Endothelial cell of umbilical vein (primary cell): ENCODE data around the gene CRISPLD2. TPM values are rescaled to one million over a fixed set of nuclear protein-coding genes. Genes with fewer than 3 reads are reported as not detected.

Source experiments
- BruUV-seq: library from RNA; stranded (reverse); fragments of 400-500 nt; replicated peaks from 2 replicates; lab custom pipeline; 2021; lab: Mats Ljungman, UMichigan
- CTCF ChIA-PET: fragments of 300-600, 350-600 bp; sonication (Branson Sonifier 250); formaldehyde crosslinking; loops from one replicate; lab custom pipeline; 2021; ENCODE audit warnings: antibody characterized with exemption, inconsistent platforms; lab: Charles Lee
- POLR2A ChIA-PET: fragments of 300-600, 350-600 bp; sonication (Branson Sonifier 250); formaldehyde crosslinking; loops from one replicate; lab custom pipeline; 2021; ENCODE audit warnings: antibody characterized with exemption, inconsistent platforms; lab: Charles Lee
- DNase-seq: peaks from one replicate; pipeline ENCODE4 v3.0.0-alpha.2; 2011; ENCODE audit warnings: low read depth, low spot score
- FAIRE-seq: peaks from 2 replicates; lab custom pipeline; 2011; peaks lifted over from hg19 to GRCh38; lab: Jason Lieb, UNC
- H2AFZ ChIP-seq: 2 replicates; pipeline ENCODE4 v1.6.0; 2012; ENCODE audit warnings: low read depth, low read length, control low read depth, inconsistent platforms
- H3K27ac ChIP-seq: 2 replicates; pipeline ENCODE4 v1.5.1; 2011; ENCODE audit warnings: low read depth, mild to moderate bottlenecking, control low read depth, low read length, moderate library complexity; ENCODE audit not compliant: insufficient read depth
- H3K27me3 ChIP-seq, 2 experiments: 2 replicates each; pipeline versions ENCODE4 v1.6.0 to v1.6.1; 2011; ENCODE audit warnings: low read length in 2 of 2, mixed read lengths in 1 of 2; ENCODE audit not compliant: control insufficient read depth in 2 of 2, insufficient read depth in 2 of 2
- H3K36me3 ChIP-seq, 2 experiments: 2 replicates in 1 of 2; 3 replicates in 1 of 2; pipeline ENCODE4 v1.5.1; 2011; ENCODE audit warnings: low read length in 2 of 2, mild to moderate bottlenecking in 1 of 2, moderate library complexity in 1 of 2; ENCODE audit not compliant: control insufficient read depth in 2 of 2, insufficient read depth in 2 of 2; ENCODE audit errors: extremely low read depth in 1 of 2
- H3K4me1 ChIP-seq: 3 replicates; pipeline ENCODE4 v1.5.1; 2011; ENCODE audit warnings: mild to moderate bottlenecking, low read length; ENCODE audit not compliant: control insufficient read depth, insufficient read depth; ENCODE audit errors: extremely low read depth
- H3K4me2 ChIP-seq: 2 replicates; pipeline ENCODE4 v1.6.1; 2011; ENCODE audit warnings: low read length, control low read depth, mixed read lengths; ENCODE audit not compliant: insufficient read depth
- H3K4me3 ChIP-seq, 3 experiments: fragments of 200-600 bp in 1 of 3; sonication (generic), shearing (Covaris generic) in 1 of 3; replicated peaks in 1 of 3; 2 replicates each; pipeline ENCODE4 v1.5.1; 2011 to 2016; ENCODE audit warnings: control low read depth in 3 of 3, low read length in 3 of 3, mild to moderate bottlenecking in 2 of 3, inconsistent platforms in 1 of 3, low read depth in 1 of 3, moderate library complexity in 1 of 3; ENCODE audit not compliant: insufficient read depth in 1 of 3
- H3K79me2 ChIP-seq: 2 replicates; pipeline ENCODE4 v1.6.0; 2012; ENCODE audit warnings: low read length, inconsistent platforms; ENCODE audit not compliant: control insufficient read depth, insufficient read depth
- H3K9ac ChIP-seq: replicated peaks from 2 replicates; pipeline ENCODE3; 2011; ENCODE audit warnings: low read length, control low read depth; ENCODE audit not compliant: insufficient read depth; ENCODE audit errors: extremely low read depth
- H3K9me1 ChIP-seq: replicated peaks from 3 replicates; pipeline ENCODE4 v1.6.0; 2011; ENCODE audit warnings: mild to moderate bottlenecking, low read length; ENCODE audit not compliant: control insufficient read depth, insufficient read depth; ENCODE audit errors: extremely low read depth
- H3K9me3 ChIP-seq: replicated peaks from 2 replicates; pipeline ENCODE4 v1.5.1; 2012; ENCODE audit warnings: low read length, inconsistent platforms; ENCODE audit not compliant: control insufficient read depth, insufficient read depth
- H4K20me1 ChIP-seq: replicated peaks from 2 replicates; pipeline ENCODE3; 2011; ENCODE audit warnings: mild to moderate bottlenecking, low read length; ENCODE audit not compliant: control insufficient read depth, insufficient read depth; ENCODE audit errors: extremely low read depth
- EZH2 ChIP-seq: IDR thresholded peaks from 2 replicates; pipeline ENCODE4 v1.6.1; 2012; ENCODE audit warnings: borderline replicate concordance, low read depth, mild to moderate bottlenecking, moderate library complexity, low read length, inconsistent platforms; ENCODE audit not compliant: severe bottlenecking
- FOS ChIP-seq: IDR thresholded peaks from 2 replicates; pipeline ENCODE4 v1.6.1; 2011; ENCODE audit warnings: mild to moderate bottlenecking, low read length, moderate library complexity, borderline replicate concordance; ENCODE audit not compliant: insufficient read depth
- GATA2 ChIP-seq: IDR thresholded peaks from 2 replicates; pipeline ENCODE4 v1.7.0; 2011; ENCODE audit warnings: low read depth, mild to moderate bottlenecking, moderate library complexity, mixed read lengths, low read length; ENCODE audit not compliant: insufficient read length, insufficient read depth
- JUN ChIP-seq: IDR thresholded peaks from 2 replicates; pipeline ENCODE4 v1.6.1; 2011; ENCODE audit warnings: borderline replicate concordance, low read depth; ENCODE audit not compliant: insufficient read length, insufficient read depth
- MAX ChIP-seq: IDR thresholded peaks from 2 replicates; pipeline ENCODE4 v1.6.1; 2011; ENCODE audit not compliant: insufficient read depth, insufficient read length
- MYC ChIP-seq: IDR thresholded peaks from one replicate; pipeline ENCODE4 v1.6.1; 2011; ENCODE audit warnings: mild to moderate bottlenecking, low read depth, low read length
- POLR2A ChIP-seq: IDR thresholded peaks from 2 replicates; pipeline ENCODE4 v1.6.1; 2012; ENCODE audit warnings: low read depth, mild to moderate bottlenecking, control low read depth, low read length
- POLR2AphosphoS5 ChIP-seq: IDR thresholded peaks from 2 replicates; pipeline ENCODE4 v1.6.1; 2012; ENCODE audit warnings: low read depth, mild to moderate bottlenecking, control low read depth, low read length, moderate library complexity; ENCODE audit not compliant: insufficient read depth
- dilution Hi-C: fragments of 300-500 bp; cut with MboI; formaldehyde crosslinking; loops from one replicate; pipeline ENCODE4 v1.15.0; 2019; ENCODE audit warnings: low sequenced_read_pairs; ENCODE audit not compliant: extremely low pct_ligation_motif_present
- intact Hi-C: fragments of 100-400 bp; cut with micrococcal nuclease; formaldehyde crosslinking; loops from one replicate; pipeline ENCODE4 v1.10.0; 2022
- polyA plus RNA-seq, 4 experiments: library from polyadenylated mRNA; depleted of rRNA in 3 of 4; stranded (reverse) in 3 of 4; unstranded in 1 of 4; fragments of >200 nt; gene quantifications; 2 replicates each; pipeline versions ENCODE4 v1.2.1 to v1.2.3, GENCODE V29; 2011 to 2012; ENCODE audit warnings: missing spikeins in 1 of 4
- total RNA-seq: library from RNA; stranded (reverse); gene quantifications from 2 replicates; pipeline ENCODE4 v1.2.3, GENCODE V29; 2021
- TF ChIP-seq, protein P1 (sequence below), 2 donors: IDR thresholded peaks; 1 replicate in 1 of 2; 2 replicates in 1 of 2; pipeline ENCODE4 v1.5.1; 2011; ENCODE audit warnings: low read length in 2 of 2, mild to moderate bottlenecking in 2 of 2, moderate library complexity in 2 of 2, control low read depth in 1 of 2, inconsistent platforms in 1 of 2, low read depth in 1 of 2; ENCODE audit not compliant: insufficient read depth in 1 of 2; ENCODE audit errors: extremely low read depth in 1 of 2

Gene CRISPLD2
- total and polyA plus RNA-seq, 2 donors (not counting 3 experiments of a cell fraction or from before 2014, with no cell fraction given), result 0.14 to 0.73 TPM

DNA sequence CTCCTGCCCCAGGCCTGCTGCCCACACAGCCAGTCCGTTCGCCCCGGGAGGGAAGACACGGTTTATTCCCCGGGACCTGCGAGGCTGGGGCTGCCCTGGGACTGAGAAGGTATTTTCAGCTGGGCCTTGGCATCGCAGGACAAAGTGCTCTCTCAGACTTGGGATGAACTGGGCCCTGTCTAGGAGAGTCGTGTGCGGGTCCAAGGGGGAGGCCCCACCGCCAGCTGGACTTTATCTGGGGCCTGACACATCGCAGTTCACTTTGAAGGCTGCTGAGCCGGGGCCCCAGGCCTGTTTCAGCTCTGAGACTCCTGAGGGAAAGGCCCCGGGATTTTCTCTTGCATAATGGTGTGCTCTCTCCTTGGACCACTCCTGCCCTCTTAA is 6.8 kb downstream of the CRISPLD2 start:
- Histone ChIP-seq H3K27me3 (no peaks in the 10 kb centered on the region), H3K27ac (no peak overlapping the region), H3K4me3 (no peak overlapping the region), H3K4me2 (no peak overlapping the region), H3K9ac (no peak overlapping the region), H3K36me3 (no peaks in the 10 kb centered on the region), H4K20me1 (no peaks in the 10 kb centered on the region), H3K9me3 (no peaks in the 10 kb centered on the region), H3K4me1 (no peaks in the 10 kb centered on the region), H3K9me1 (no peaks in the 10 kb centered on the region), H3K79me2 (no peaks in the 10 kb centered on the region), H2AFZ (no peak overlapping the region)
- BruUV-seq, result no TSS peak
- CTCF ChIA-PET, result interaction anchor here (1.2 to 1.4 kb wide), 3 partner anchors 8 to 72 kb away, joined by 3 read pairs; no protein-coding TSS in a partner anchor
- TF ChIP-seq POLR2AphosphoS5 (no peak), POLR2A (no peak), MAX (no peak), MYC (no peak), EZH2 (no peak), JUN (no peak), GATA2 (no peak), FOS (no peak)
- TF ChIP-seq, protein P1, sequence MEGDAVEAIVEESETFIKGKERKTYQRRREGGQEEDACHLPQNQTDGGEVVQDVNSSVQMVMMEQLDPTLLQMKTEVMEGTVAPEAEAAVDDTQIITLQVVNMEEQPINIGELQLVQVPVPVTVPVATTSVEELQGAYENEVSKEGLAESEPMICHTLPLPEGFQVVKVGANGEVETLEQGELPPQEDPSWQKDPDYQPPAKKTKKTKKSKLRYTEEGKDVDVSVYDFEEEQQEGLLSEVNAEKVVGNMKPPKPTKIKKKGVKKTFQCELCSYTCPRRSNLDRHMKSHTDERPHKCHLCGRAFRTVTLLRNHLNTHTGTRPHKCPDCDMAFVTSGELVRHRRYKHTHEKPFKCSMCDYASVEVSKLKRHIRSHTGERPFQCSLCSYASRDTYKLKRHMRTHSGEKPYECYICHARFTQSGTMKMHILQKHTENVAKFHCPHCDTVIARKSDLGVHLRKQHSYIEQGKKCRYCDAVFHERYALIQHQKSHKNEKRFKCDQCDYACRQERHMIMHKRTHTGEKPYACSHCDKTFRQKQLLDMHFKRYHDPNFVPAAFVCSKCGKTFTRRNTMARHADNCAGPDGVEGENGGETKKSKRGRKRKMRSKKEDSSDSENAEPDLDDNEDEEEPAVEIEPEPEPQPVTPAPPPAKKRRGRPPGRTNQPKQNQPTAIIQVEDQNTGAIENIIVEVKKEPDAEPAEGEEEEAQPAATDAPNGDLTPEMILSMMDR (IDR thresholded peaks at IDR 0.05; ENCODE audit: extremely low read depth in 1 of 2, insufficient read depth in 1 of 2, low read depth in 1 of 2, low read length in 2 of 2), result no peak
- POLR2A ChIA-PET, result no interaction called here
- no peak for DNase-seq
- dilution Hi-C loops (no loop called here), intact Hi-C loops (no loop called here)
- FAIRE-seq, result no peak
